Stimulated activated CD4-positive, alpha-beta T cell treated with anti-CD3 and anti-CD28 coated beads, Interleukin-1b, Interleukin-23, amount 100 ng/mL, for 1 hour (primary cell): ENCODE measurements around the gene GRIN1.

Experiments
- DNase-seq, 2 donors: peaks; one replicate each; pipeline ENCODE4 v3.0.0-alpha.2; 2020; ENCODE audit warnings: low read depth in 2 of 2

GRIN1 gene

GRCh38 chr9:137193771-137194170 is 54.8 kb downstream of the GRIN1 start:
- DNase-seq = no peak

- DNase-seq = no peak
These were observed 55.4 kb downstream of the GRIN1 start for GRCh38 chr9:137194388-137194787.

DNA sequence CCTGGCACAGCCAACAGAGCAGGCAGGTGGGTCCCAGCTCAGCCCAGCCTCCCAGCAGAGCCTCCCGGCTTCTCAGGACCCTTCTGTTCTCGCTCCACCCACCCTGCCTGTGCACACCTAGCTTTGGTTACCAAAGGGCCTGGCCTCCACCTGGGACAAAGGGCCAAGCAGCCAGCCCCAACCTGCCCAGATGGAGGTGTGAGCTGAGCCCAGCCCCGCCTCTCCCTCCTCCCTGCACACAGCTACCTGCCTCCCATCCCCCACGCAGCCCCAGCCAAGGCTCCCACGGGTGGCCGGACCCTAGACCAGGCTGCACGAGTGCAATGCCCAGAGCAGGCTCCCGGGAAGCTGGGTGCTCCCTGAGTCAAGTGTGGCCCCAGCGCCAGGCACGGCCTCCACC is 56.0 kb downstream of the GRIN1 start:
- no peak for DNase-seq

DNA sequence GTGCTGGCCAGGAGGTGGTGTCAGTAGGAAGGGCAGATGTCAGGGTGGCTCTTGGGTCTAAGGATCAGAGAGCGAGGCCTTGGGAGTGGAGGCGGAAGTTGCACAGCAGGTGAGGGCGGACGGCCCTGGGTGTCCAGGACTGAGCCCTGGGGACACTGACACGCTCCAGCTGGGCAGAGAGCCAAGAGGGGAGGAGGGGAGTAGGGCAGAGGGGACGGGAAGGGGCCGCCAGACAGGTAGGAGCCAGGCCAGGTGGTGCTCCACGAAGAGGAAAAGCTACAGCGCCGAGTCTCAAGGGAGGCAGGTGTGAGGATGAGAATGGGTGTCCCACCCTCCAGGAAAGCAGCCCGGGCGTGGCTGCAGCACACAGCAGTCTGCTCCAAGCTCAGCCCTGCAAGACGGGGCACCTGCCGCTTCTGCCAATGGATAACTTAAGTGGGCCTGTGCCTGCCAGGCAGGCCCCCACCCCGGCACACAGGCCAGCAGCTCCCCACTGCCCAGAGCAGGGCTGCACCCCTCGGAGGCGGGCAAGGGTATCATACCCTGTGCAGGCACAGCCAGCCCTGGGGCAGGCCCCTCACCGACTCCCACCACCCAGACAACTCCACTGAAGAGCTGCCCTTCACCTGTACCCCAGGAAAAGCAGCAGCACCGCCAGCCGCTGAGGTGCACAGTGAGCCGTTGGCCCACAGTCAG is 56.7 kb downstream of the GRIN1 start:
- no peak for DNase-seq

- no peak for DNase-seq
These were observed 59.3 kb downstream of the GRIN1 start for GRCh38 chr9:137198051-137198901.

GRCh38 chr9:137198902-137199283 is 59.9 kb downstream of the GRIN1 start:
- no peak for DNase-seq

GRCh38 chr9:137199411-137200121 is 60.6 kb downstream of the GRIN1 start:
- no peak for DNase-seq

- peak; percentile 94 to 96 for DNase-seq
These were observed 61.6 kb downstream of the GRIN1 start, which contains the start of gene TPRN for GRCh38 chr9:137200311-137201204. Gene TPRN (minus strand): TSS chr9:137200741. CDS start chr9:137200711, 30 bp downstream.

GRCh38 chr9:137201205-137201868 is 62.4 kb downstream of the GRIN1 start:
- no peak for DNase-seq

DNA sequence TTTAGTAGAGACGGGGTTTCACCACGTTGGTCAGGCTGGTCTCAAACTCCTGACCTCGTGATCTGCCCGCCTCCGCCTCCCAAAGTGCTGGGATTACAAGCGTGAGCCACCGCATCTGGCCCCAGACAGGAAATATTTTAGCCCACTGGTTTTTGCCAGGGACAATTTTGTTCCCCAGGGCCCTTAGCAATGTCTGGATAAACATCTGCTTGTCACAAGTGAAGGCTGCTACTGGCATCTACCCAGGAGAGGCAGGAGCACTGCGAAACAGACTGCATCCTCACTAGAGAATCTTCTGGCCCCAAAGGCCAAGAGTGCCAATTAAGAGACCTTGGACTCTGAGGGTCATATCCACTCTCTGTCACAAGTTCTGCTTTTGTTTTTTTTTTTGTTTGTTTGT is 64.0 kb downstream of the GRIN1 start:
- DNase-seq = no peak

DNA sequence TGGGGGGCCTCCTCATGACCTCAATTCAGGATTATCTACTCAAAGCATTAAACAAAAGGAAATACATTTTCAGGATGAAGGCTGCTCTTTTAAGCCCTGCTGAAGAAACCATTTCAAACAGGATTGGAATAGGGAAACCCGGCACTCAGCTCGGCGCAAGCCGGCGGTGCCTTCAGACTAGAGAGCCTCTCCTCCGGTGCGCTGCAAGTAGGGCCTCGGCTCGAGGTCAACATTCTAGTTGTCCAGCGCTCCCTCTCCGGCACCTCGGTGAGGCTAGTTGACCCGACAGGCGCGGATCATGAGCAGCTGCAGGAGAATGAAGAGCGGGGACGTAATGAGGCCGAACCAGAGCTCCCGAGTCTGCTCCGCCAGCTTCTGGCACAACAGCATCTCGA is 65.8 kb downstream of the GRIN1 start:
- DNase-seq = no peak

DNA sequence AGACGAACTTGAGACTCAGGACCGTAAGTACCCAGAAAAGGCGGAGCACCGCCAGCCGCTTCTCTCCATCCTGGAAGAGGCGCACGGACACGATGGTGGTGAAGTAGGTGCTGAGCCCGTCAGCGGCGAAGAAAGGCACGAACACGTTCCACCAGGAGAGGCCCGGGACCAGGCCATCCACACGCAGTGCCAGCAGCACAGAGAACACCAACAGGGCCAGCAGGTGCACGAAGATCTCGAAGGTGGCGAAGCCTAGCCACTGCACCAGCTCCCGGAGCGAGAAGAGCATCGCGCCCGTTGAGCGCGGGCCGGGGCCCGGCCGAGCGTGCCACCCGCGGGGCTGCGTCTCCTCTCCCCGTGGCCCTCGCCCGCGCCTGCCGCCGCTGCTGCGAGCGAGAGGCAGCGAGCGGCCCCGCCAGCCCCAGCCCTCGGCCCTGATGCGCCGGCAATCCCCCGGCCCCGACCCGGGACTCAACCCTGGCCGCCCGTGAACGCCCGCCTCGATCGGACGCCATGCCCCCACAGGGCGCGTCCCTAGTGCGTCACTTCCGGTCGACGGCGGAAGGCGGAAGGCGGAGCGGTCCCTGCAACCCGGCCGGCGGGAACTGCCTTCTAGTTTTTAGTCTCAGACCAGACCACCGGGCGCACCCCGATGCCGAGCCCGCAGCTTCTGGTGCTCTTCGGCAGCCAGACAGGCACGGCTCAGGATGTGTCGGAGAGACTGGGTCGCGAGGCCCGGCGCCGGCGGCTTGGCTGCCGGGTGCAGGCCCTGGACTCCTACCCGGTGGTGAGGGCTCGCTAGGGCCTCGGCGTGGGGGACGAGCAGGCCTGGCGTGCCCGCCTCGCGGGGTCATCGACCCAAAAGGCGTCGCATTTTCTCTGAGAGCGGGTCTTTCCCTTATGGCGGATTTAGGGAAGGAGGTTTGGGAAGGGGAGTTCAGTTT is 66.4 kb downstream of the GRIN1 start, which contains the start of the genes NDOR1 and TMEM203:
NDOR1 (plus strand) TSS at position 575 of the 944 bp plus-strand sequence; CDS start at position 653, 78 bp downstream.
TMEM203 (minus strand) TSS at position 523 of the 944 bp plus-strand sequence; CDS start at position 289, 234 bp downstream.
- peak; percentile 78 to 90 for DNase-seq

DNA sequence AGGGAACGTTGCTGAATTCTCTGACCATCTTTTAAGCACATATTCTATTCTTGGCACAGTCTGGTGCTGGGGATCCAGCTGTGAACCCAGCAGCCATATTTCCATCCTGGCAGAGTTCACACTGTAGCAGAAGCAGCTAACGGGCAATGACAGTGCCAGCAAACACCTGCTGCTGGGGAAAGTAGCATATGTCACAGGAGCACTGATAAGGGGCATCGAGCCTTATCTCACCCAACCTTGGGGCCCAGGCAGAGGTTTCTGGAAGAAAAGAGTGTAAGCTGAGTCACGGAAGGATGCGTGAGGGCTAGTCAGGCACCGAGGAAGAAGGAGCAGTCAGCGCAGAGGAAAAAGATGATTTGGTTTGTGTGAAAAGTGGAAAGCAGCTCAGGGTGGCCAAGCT is 67.6 kb downstream of the GRIN1 start:
- DNase-seq = no peak

DNA sequence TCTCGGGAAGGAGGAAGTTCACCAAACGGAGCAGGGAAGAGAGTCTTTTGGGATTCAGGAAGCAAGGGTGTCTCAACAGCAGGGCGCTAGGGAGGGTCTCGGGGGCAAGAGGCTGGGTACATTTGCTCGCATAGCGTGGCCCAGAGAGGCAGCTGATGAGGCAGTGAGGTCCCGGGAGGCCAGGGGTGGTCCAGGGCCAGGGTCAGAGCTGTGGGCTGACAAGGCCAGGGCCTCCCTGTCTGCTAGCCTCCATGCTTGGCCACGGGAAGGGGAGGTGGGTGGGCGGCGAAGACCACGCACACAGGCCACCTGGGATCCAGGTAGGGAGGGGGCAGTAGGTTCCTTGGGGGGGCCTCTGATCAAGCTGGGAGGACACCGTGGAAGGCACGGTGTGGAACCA is 72.6 kb downstream of the GRIN1 start:
- DNase-seq = no peak

DNA sequence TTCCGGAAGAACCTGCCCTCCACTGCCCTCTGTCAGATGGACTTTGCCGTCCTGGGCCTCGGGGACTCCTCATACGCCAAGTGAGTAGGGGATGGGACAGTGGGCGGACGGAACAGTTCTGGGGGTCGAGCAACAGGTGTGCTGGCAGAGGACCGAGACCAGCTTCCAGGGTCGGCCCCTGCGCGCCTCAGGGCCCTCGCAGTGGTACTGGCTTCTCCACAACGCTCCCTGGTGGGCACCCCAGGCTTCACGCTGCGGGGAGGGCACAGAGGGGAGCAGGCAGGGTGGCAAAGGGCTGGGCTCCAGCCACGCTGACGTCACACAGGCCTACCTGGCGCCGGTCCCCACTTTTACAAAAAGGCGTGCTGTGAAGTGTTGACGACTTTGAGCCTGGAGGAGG is 73.6 kb downstream of the GRIN1 start:
- no peak for DNase-seq

DNA sequence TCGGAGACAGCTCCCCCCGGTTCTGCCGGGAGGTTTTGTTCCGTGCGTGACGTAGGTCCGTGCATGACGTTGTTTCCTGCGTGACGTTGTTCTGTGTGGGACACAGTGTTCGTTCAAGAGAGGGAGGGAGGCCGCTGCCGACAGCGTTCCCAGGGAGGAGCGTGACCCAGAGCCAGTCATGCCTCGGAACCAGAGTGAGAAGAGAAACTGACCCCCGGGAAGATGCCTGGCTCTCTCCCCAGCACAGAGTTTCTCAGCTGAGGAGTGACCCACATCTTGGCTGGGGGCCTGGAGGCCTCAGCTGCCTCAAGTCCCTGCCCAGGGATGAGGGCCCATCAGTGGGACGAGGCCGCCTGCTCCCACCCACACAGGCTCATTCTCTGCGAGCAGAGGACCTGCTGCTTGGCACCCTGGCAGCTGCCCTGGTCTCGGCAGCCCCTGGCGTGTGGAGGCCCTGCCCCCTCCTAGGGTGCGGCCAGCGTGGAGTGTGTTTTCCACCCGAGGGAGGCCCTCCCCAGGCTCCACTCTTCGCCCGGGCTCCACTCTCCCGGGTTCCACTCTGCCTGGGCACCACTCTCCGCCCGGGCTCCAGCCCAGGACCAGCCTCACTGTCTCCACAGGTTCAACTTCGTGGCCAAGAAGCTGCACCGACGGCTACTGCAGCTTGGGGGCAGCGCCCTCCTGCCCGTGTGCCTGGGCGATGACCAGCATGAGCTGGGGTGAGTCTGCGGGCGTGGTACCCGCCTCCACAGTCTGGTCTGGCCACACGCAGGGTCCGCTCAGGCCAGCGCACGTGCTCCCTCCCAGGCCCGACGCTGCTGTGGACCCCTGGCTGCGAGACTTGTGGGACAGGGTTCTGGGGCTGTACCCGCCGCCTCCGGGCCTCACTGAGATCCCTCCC is 74.5 kb downstream of the GRIN1 start:
- DNase-seq = no peak

GRCh38 chr9:137214620-137215019 is 75.7 kb downstream of the GRIN1 start:
- no peak for DNase-seq

DNA sequence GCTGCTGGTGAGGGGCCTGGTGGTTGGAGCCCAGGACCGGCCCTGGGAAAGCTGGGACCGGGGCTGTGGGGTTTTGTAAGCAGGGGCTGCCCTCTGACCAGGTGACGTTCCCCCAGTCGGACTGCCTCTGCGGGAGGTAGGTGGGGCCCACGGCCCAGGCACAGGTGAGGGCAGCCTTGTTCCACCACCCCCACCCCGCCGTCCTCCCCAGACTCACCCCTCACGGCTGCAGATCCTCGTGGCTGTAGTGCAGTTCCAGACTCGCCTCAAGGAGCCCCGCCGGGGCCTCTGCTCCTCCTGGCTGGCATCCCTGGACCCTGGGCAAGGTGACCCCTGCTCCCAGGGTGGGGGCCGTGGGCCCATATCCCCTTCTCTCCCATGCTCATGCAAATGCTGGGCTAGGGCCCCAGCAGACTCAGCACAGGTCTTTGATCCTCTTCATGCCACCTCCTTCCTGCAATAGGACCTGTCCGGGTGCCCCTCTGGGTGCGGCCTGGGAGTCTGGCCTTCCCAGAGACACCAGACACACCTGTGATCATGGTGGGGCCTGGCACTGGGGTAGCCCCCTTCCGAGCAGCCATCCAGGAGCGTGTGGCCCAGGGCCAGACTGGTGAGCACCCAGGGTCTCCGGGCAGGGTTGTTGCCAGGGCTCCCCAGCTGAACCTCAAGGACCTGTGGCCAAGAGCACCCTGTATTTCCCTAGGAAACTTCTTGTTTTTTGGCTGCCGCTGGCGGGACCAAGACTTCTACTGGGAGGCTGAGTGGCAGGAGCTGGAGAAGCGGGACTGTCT is 76.4 kb downstream of the GRIN1 start:
- DNase-seq = no peak
